Endodermal cell (in vitro differentiated cells): ENCODE data around the gene PTPRH. TPM values are rescaled to one million over a fixed set of nuclear protein-coding genes. Genes with fewer than 3 reads are reported as not detected.

Source experiments
- DNase-seq: peaks from one replicate; pipeline ENCODE4 v3.0.0-alpha.2; 2017
- H3K27ac ChIP-seq: 2 replicates; pipeline ENCODE4 v1.5.1; 2013; ENCODE audit warnings: mild to moderate bottlenecking, low read depth, low read length, moderate library complexity
- H3K27me3 ChIP-seq: 2 replicates; pipeline ENCODE4 v1.6.1; 2013; ENCODE audit warnings: mild to moderate bottlenecking, low read length, moderate library complexity; ENCODE audit not compliant: insufficient read depth, control insufficient read depth, poor library complexity, severe bottlenecking
- H3K36me3 ChIP-seq: 2 replicates; pipeline ENCODE4 v1.7.0; 2013; ENCODE audit warnings: mild to moderate bottlenecking, low read length, moderate library complexity; ENCODE audit not compliant: control insufficient read depth, insufficient read depth
- H3K4me1 ChIP-seq: one replicate; pipeline ENCODE4 v1.7.0; 2013; ENCODE audit warnings: low read length; ENCODE audit not compliant: control insufficient read depth, insufficient read depth
- H3K4me3 ChIP-seq: 2 replicates; pipeline ENCODE4 v1.5.1; 2013; ENCODE audit warnings: mild to moderate bottlenecking, low read length, moderate library complexity
- H3K9ac ChIP-seq: 2 replicates; pipeline ENCODE4 v1.6.1; 2013; ENCODE audit warnings: mild to moderate bottlenecking, low read length, moderate library complexity; ENCODE audit not compliant: poor library complexity, severe bottlenecking; ENCODE audit errors: extremely low read depth
- H3K9me3 ChIP-seq: 2 replicates; pipeline ENCODE4 v1.6.1; 2013; ENCODE audit warnings: mild to moderate bottlenecking, low read length, moderate library complexity; ENCODE audit not compliant: control insufficient read depth
- H3K27ac Mint-ChIP-seq: 2 replicates; pipeline ENCODE4 v1.8.0; 2020; ENCODE audit warnings: mixed read lengths
- H3K27me3 Mint-ChIP-seq: 2 replicates; pipeline ENCODE4 v1.8.0; 2021; ENCODE audit warnings: mild to moderate bottlenecking, mixed read lengths; ENCODE audit not compliant: insufficient read depth
- H3K36me3 Mint-ChIP-seq: 2 replicates; pipeline ENCODE4 v1.8.0; 2020; ENCODE audit warnings: low read depth, mixed read lengths
- H3K4me1 Mint-ChIP-seq: 2 replicates; pipeline ENCODE4 v1.8.0; 2020; ENCODE audit warnings: mixed read lengths
- H3K4me3 Mint-ChIP-seq: 2 replicates; pipeline ENCODE4 v1.8.0; 2020; ENCODE audit warnings: mild to moderate bottlenecking, moderate library complexity, mixed read lengths
- H3K9me3 Mint-ChIP-seq: 2 replicates; pipeline ENCODE4 v1.8.0; 2020; ENCODE audit warnings: mild to moderate bottlenecking, mixed read lengths
- WGBS, 2 experiments: methylation state at CpG; one replicate each; pipeline versions ENCODE4 v1.1.5 to v1.1.7; 2013; ENCODE audit warnings: missing lambda C conversion rate in 2 of 2, mixed read lengths in 1 of 2; ENCODE audit not compliant: insufficient coverage in 1 of 2, insufficient read length in 1 of 2; 5-methylcytosine and 5-hydroxymethylcytosine counted together
- total RNA-seq, 2 donors: library from RNA; stranded (reverse); fragmentation: NEBNext Ultra II Directional in 1 of 2; extraction: Animal tissue kit (Norgen Biotek cat#: 25700) in 1 of 2; gene quantifications; 2 replicates in 1 of 2; 3 replicates in 1 of 2; pipeline ENCODE4 v1.2.1, GENCODE V29; 2021
- TF ChIP-seq, protein P1 (sequence below): fragments of 200-600 bp; sonication (generic); conservative IDR thresholded peaks from 2 replicates; pipeline ENCODE4 v1.5.0; 2021; ENCODE audit warnings: antibody characterized with exemption, mild to moderate bottlenecking

The PTPRH gene
- total RNA-seq, 2 donors from 2014 or later, result not detected

DNA sequence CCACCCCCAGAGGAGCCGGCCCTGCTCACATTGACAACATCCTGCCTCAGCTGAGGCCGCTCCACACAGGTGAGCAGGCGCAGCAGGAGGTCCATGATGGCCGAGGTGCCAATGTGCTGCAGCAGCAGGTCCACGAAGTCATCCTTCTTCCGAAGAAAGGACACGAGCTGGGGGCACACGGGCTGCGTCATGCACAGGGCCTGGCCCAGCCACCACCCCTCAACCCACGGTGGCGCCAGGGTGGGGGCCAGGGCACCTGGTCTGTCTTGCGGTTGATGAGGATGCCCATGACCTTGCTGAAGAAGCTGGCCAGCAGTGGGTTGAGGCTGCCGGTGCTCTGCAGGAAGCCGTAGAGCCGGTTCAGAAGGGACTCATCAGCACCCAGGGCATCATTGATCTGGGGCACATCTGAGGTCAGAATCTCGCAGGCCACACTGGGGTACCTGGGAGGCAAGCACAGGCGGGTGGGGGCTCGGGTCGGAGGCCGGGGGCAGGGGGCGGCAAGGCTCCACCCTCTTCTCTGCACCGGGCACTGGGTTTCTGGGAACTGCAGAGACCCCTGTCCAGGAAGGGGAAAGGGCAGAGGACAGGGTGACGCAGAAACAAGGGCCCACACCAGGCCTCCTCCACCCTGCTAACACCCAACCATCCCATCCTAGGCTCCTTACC is 36.1 kb upstream of the PTPRH start:
- Mint-ChIP-seq H3K36me3 (peaks cover 32% of the 10 kb centered on the region), H3K4me3 (no peak overlapping the region), H3K9me3 (no peaks in the 10 kb centered on the region), H3K4me1 (no peaks in the 10 kb centered on the region), H3K27ac (no peak overlapping the region), H3K27me3 (no peaks in the 10 kb centered on the region)
- H3K36me3 ChIP-seq, result peaks cover 36% of the 10 kb centered on the region
- TF ChIP-seq, protein P1, sequence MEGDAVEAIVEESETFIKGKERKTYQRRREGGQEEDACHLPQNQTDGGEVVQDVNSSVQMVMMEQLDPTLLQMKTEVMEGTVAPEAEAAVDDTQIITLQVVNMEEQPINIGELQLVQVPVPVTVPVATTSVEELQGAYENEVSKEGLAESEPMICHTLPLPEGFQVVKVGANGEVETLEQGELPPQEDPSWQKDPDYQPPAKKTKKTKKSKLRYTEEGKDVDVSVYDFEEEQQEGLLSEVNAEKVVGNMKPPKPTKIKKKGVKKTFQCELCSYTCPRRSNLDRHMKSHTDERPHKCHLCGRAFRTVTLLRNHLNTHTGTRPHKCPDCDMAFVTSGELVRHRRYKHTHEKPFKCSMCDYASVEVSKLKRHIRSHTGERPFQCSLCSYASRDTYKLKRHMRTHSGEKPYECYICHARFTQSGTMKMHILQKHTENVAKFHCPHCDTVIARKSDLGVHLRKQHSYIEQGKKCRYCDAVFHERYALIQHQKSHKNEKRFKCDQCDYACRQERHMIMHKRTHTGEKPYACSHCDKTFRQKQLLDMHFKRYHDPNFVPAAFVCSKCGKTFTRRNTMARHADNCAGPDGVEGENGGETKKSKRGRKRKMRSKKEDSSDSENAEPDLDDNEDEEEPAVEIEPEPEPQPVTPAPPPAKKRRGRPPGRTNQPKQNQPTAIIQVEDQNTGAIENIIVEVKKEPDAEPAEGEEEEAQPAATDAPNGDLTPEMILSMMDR, result no peak
- no peak overlapping the region for H3K9ac ChIP-seq
- H3K9me3 ChIP-seq, result no peaks in the 10 kb centered on the region
- no peaks in the 10 kb centered on the region for H3K4me1 ChIP-seq
- H3K4me3 ChIP-seq, result no peak overlapping the region
- DNase-seq, result no peak
- no peak overlapping the region for H3K27ac ChIP-seq
- 91 to 96% methylated on average over 14 to 23 of the region's 23 CpGs for WGBS, 2 experiments
- H3K27me3 ChIP-seq, result no peaks in the 10 kb centered on the region

- Mint-ChIP-seq H3K4me3 (no peak overlapping the region), H3K9me3 (no peaks in the 10 kb centered on the region), H3K27ac (no peak overlapping the region), H3K27me3 (no peaks in the 10 kb centered on the region), H3K4me1 (no peaks in the 10 kb centered on the region), H3K36me3 (peaks cover 33% of the 10 kb centered on the region)
- no peak for DNase-seq
- H3K27ac ChIP-seq, result no peak overlapping the region
- peaks cover 41% of the 10 kb centered on the region for H3K36me3 ChIP-seq
- no peaks in the 10 kb centered on the region for H3K9me3 ChIP-seq
- no peaks in the 10 kb centered on the region for H3K27me3 ChIP-seq
- no peak overlapping the region for H3K9ac ChIP-seq
- TF ChIP-seq, protein P1, result no peak
- H3K4me1 ChIP-seq, result no peaks in the 10 kb centered on the region
- H3K4me3 ChIP-seq, result no peak overlapping the region
- WGBS, 2 experiments, result 95 to 96% methylated on average over 10 to 12 of the region's 12 CpGs
Observed at GRCh38 chr19:55244004-55244680, 34.8 kb upstream of the PTPRH start.

GRCh38 chr19:55242517-55242916 is 33.2 kb upstream of the PTPRH start:
- H3K9ac ChIP-seq, result no peak overlapping the region
- no peak overlapping the region for H3K4me3 ChIP-seq
- Mint-ChIP-seq H3K27me3 (no peaks in the 10 kb centered on the region), H3K9me3 (no peaks in the 10 kb centered on the region), H3K36me3 (peaks cover 48% of the 10 kb centered on the region), H3K4me1 (no peaks in the 10 kb centered on the region), H3K27ac (no peak overlapping the region), H3K4me3 (no peak overlapping the region)
- H3K27ac ChIP-seq, result no peak overlapping the region
- H3K27me3 ChIP-seq, result no peaks in the 10 kb centered on the region
- TF ChIP-seq, protein P1, result no peak
- peaks cover 47% of the 10 kb centered on the region for H3K36me3 ChIP-seq
- DNase-seq, result no peak
- no peaks in the 10 kb centered on the region for H3K4me1 ChIP-seq
- H3K9me3 ChIP-seq, result no peaks in the 10 kb centered on the region
- 93 to 100% methylated on average over 5 to 7 of the region's 7 CpGs for WGBS, 2 experiments
